ENCODE results near the gene KCNQ5.

KCNQ5 gene

DNA sequence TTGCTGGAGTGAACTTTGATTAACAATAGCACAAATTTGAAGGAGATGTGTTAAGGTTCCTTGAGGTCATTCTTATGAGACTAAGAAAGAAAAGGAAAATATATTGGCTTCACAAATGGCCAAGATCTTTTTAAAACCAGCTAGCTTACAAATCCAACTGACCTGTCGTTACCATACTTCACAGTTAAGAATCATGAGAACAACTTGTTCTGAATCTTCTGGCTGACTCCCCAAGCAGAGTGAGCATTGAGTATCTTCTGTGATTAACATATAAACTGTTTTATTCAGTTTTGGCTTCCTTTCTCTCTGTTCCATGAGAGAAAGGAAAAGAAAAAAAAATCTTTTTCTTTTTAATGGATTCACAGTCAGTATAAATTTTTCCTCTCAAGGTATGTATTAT, 326.3 kb downstream of the KCNQ5 start:
- Histone ChIP-seq H3K4me1 (ENCODE audit: control insufficient read depth in 1 of 2, insufficient read depth in 2 of 2, low read length in 2 of 2) (peaks cover 2 to 4% of the 10 kb centered on the region in 2 experiments), H3K36me3 (ENCODE audit: control insufficient read depth in 1 of 2, insufficient read depth in 2 of 2, low read length in 2 of 2) (no peaks in the 10 kb centered on the region), H3K79me1 (ENCODE audit: low read length) (peaks cover 2% of the 10 kb centered on the region), H3K4me3 (ENCODE audit: low read depth, low read length) (no peak overlapping the region), H2AFZ (ENCODE audit: insufficient read depth, low read length, poor library complexity) (no peak overlapping the region), H3K27me3 (ENCODE audit: insufficient read depth, low read length) (no peaks in the 10 kb centered on the region), H4K91ac (ENCODE audit: low read depth, low read length) (no peak overlapping the region), H2AK5ac (ENCODE audit: low read length) (no peak overlapping the region), H4K8ac (ENCODE audit: low read depth, low read length) (no peak overlapping the region), H2BK5ac (ENCODE audit: low read depth, low read length, poor library complexity) (no peak overlapping the region), H3K9ac (ENCODE audit: low read length) (no peak overlapping the region), H3K18ac (ENCODE audit: low read length) (no peak overlapping the region), H3K9me3 (ENCODE audit: insufficient read depth, low read depth, low read length) (no peaks in the 10 kb centered on the region), H2BK120ac (ENCODE audit: insufficient read depth, low read length, poor library complexity) (no peak overlapping the region), H3K4ac (ENCODE audit: low read depth, low read length) (no peak overlapping the region), H3K14ac (ENCODE audit: low read length) (no peak overlapping the region), H3K79me2 (ENCODE audit: control insufficient read depth, insufficient read depth, low read length, poor library complexity) (no peaks in the 10 kb centered on the region), H4K12ac (ENCODE audit: low read depth, low read length) (no peak overlapping the region), H3K23ac (ENCODE audit: low read length) (no peak overlapping the region), H3K4me2 (ENCODE audit: low read length) (no peak overlapping the region), H2BK12ac (ENCODE audit: low read length) (no peak overlapping the region), H3K27ac (ENCODE audit: low read depth, low read length) (no peak overlapping the region)
- WGBS (ENCODE audit: extremely low coverage, insufficient coverage, insufficient read length): no CpG with 5 or more reads among the region's 1 CpG
- DNase-seq: no peak

DNA sequence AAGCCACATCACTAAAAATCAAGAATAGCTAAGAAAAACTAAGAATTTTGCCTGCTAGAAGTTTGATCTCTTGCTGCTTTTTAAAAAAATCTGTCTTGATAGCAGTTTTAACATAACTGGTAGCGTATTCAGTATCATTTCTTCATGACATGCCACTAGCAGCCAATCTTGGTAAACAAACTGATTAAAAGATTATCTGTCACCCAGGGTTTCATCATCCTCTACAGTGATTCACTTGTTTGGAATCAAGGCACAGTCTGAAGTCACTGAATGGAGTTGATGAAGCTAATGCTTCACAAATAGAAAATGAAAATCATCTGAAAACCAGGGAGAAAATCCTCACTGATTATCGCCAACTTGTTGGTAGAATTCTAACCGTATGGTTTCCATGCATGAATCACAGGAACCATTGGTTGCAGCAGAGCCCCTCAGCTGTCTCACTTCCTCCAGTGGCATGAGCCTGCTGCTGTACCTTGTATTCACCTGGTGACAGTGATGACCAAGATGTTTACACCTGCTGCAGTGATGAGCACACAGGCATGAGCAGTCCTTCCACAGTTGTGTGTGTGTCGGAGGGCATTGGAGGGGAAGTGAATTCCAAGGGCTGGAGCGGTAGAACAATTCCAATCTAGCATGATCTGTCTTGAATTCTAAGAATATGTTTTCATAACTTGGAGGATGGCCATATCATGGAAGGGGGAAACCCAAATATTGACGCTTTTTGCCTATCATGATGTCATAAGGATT, 328.4 kb downstream of the KCNQ5 start:
- peak; percentile 35 to 91 for DNase-seq
- Histone ChIP-seq H3K79me1 (ENCODE audit: low read length) (peaks cover 2% of the 10 kb centered on the region), H2BK12ac (ENCODE audit: low read length) (no peak overlapping the region), H3K14ac (ENCODE audit: low read length) (no peak overlapping the region), H4K12ac (ENCODE audit: low read depth, low read length) (no peak overlapping the region), H3K4me1 (ENCODE audit: control insufficient read depth in 1 of 2, insufficient read depth in 2 of 2, low read length in 2 of 2) (peaks cover 2 to 4% of the 10 kb centered on the region in 2 experiments), H3K4ac (ENCODE audit: low read depth, low read length) (no peak overlapping the region), H2BK120ac (ENCODE audit: insufficient read depth, low read length, poor library complexity) (no peak overlapping the region), H3K23ac (ENCODE audit: low read length) (no peak overlapping the region), H2AK5ac (ENCODE audit: low read length) (no peak overlapping the region), H2BK5ac (ENCODE audit: low read depth, low read length, poor library complexity) (no peak overlapping the region), H3K79me2 (ENCODE audit: control insufficient read depth, insufficient read depth, low read length, poor library complexity) (no peaks in the 10 kb centered on the region), H4K8ac (ENCODE audit: low read depth, low read length) (no peak overlapping the region), H4K91ac (ENCODE audit: low read depth, low read length) (no peak overlapping the region), H2AFZ (ENCODE audit: insufficient read depth, low read length, poor library complexity) (no peak overlapping the region), H3K4me3 (ENCODE audit: low read depth, low read length) (no peak overlapping the region), H3K9ac (ENCODE audit: low read length) (no peak overlapping the region), H3K36me3 (ENCODE audit: control insufficient read depth in 1 of 2, insufficient read depth in 2 of 2, low read length in 2 of 2) (no peaks in the 10 kb centered on the region), H3K4me2 (ENCODE audit: low read length) (no peak overlapping the region), H3K18ac (ENCODE audit: low read length) (no peak overlapping the region), H3K9me3 (ENCODE audit: insufficient read depth, low read depth, low read length) (no peaks in the 10 kb centered on the region), H3K27ac (ENCODE audit: low read depth, low read length) (no peak overlapping the region), H3K27me3 (ENCODE audit: insufficient read depth, low read length) (no peaks in the 10 kb centered on the region)
- WGBS (ENCODE audit: extremely low coverage, insufficient coverage, insufficient read length): no CpG with 5 or more reads among the region's 6 CpGs

DNA sequence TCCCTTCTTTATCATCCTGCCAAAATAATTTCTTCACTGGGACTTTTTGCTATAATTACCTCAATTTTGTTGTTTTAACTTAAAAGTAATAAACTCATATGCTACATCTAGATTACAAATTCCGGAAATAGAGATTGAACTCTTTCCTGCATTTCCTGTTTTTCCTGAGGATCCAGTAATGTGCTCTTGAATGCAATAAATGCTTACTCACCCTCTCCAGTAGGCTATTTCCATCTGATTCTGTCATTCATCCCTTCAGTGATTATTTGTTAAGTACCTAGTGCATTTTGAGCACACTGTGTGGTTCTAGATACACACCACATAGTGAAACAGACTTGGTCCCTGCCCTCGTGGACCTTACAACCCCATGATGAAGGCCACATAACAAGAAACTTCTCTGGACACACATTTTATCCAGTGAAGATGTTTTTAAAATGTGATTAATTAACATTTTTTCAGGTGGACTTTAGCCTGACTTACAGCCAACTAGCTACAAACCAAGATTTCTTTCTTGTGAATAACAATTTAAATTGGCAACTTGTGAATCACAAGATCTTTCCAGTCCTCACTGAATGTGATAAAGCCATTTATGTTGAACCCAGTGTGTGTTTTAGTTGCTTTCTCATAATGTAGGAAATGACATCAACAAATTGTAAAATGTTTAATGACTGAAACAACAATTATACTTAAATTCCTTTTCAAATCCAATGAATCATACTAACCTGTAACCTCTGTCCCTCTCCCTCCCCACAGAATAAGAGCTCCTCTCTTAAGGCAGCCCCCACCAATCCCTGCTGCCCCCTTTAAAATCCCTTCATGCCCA, 331.2 kb downstream of the KCNQ5 start:
- Histone ChIP-seq H3K4me3 (ENCODE audit: low read depth, low read length) (no peak overlapping the region), H3K27me3 (ENCODE audit: insufficient read depth, low read length) (no peaks in the 10 kb centered on the region), H2AFZ (ENCODE audit: insufficient read depth, low read length, poor library complexity) (no peak overlapping the region), H2BK120ac (ENCODE audit: insufficient read depth, low read length, poor library complexity) (no peak overlapping the region), H3K79me2 (ENCODE audit: control insufficient read depth, insufficient read depth, low read length, poor library complexity) (no peaks in the 10 kb centered on the region), H4K8ac (ENCODE audit: low read depth, low read length) (peak overlapping the region; percentile 16), H3K18ac (ENCODE audit: low read length) (no peak overlapping the region), H3K36me3 (ENCODE audit: control insufficient read depth in 1 of 2, insufficient read depth in 2 of 2, low read length in 2 of 2) (no peaks in the 10 kb centered on the region), H2BK12ac (ENCODE audit: low read length) (no peak overlapping the region), H3K14ac (ENCODE audit: low read length) (no peak overlapping the region), H3K4me2 (ENCODE audit: low read length) (no peak overlapping the region), H4K12ac (ENCODE audit: low read depth, low read length) (no peak overlapping the region), H3K27ac (ENCODE audit: low read depth, low read length) (no peak overlapping the region), H4K91ac (ENCODE audit: low read depth, low read length) (no peak overlapping the region), H3K23ac (ENCODE audit: low read length) (no peak overlapping the region), H3K79me1 (ENCODE audit: low read length) (peaks cover 2% of the 10 kb centered on the region), H3K4me1 (ENCODE audit: control insufficient read depth in 1 of 2, insufficient read depth in 2 of 2, low read length in 2 of 2) (peaks cover 2 to 4% of the 10 kb centered on the region in 2 experiments), H3K4ac (ENCODE audit: low read depth, low read length) (no peak overlapping the region), H2BK5ac (ENCODE audit: low read depth, low read length, poor library complexity) (no peak overlapping the region), H2AK5ac (ENCODE audit: low read length) (no peak overlapping the region), H3K9me3 (ENCODE audit: insufficient read depth, low read depth, low read length) (no peaks in the 10 kb centered on the region), H3K9ac (ENCODE audit: low read length) (no peak overlapping the region)
- WGBS (ENCODE audit: extremely low coverage, insufficient coverage, insufficient read length): no CpG with 5 or more reads among the region's 2 CpGs
- peak; percentile 34 to 95 for DNase-seq

DNA sequence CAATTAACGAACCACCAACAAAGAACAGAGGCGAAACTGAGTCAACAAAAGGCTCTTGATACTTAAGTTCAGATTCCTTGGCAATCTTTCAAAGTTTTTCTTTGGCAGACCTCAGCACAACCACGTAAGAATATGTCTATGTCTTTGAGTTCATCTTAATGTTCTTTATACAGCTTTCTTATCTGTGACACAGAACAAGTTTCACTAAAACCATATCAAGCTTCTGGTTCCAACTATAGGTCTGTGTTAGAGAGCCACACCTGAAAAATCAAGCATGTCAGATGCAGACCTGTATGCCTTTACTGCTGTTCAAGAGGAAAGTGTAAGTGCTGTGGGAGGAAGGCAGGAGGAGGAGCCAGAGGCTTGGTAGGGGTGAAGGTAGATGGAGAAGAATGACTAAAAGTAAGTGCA, 332.1 kb downstream of the KCNQ5 start:
- H4K8ac ChIP-seq (ENCODE audit: low read depth, low read length): no peak overlapping the region
- no peak overlapping the region for H3K18ac ChIP-seq (ENCODE audit: low read length)
- H3K9ac ChIP-seq (ENCODE audit: low read length): no peak overlapping the region
- H4K12ac ChIP-seq (ENCODE audit: low read depth, low read length): no peak overlapping the region
- no peak overlapping the region for H2BK12ac ChIP-seq (ENCODE audit: low read length)
- H2BK5ac ChIP-seq (ENCODE audit: low read depth, low read length, poor library complexity): no peak overlapping the region
- H3K79me1 ChIP-seq (ENCODE audit: low read length): peaks cover 2% of the 10 kb centered on the region
- no peak overlapping the region for H2BK120ac ChIP-seq (ENCODE audit: insufficient read depth, low read length, poor library complexity)
- no peak overlapping the region for H3K4me2 ChIP-seq (ENCODE audit: low read length)
- H3K27ac ChIP-seq (ENCODE audit: low read depth, low read length): no peak overlapping the region
- no peak overlapping the region for H4K91ac ChIP-seq (ENCODE audit: low read depth, low read length)
- no peaks in the 10 kb centered on the region for H3K79me2 ChIP-seq (ENCODE audit: control insufficient read depth, insufficient read depth, low read length, poor library complexity)
- no CpG with 5 or more reads among the region's 3 CpGs for WGBS (ENCODE audit: extremely low coverage, insufficient coverage, insufficient read length)
- H3K23ac ChIP-seq (ENCODE audit: low read length): no peak overlapping the region
- H3K4me3 ChIP-seq (ENCODE audit: low read depth, low read length): no peak overlapping the region
- peaks cover 2 to 4% of the 10 kb centered on the region in 2 experiments for H3K4me1 ChIP-seq (ENCODE audit: control insufficient read depth in 1 of 2, insufficient read depth in 2 of 2, low read length in 2 of 2)
- H3K27me3 ChIP-seq (ENCODE audit: insufficient read depth, low read length): no peaks in the 10 kb centered on the region
- H3K36me3 ChIP-seq (ENCODE audit: control insufficient read depth in 1 of 2, insufficient read depth in 2 of 2, low read length in 2 of 2): no peaks in the 10 kb centered on the region
- H3K4ac ChIP-seq (ENCODE audit: low read depth, low read length): no peak overlapping the region
- H2AK5ac ChIP-seq (ENCODE audit: low read length): no peak overlapping the region
- no peak overlapping the region for H2AFZ ChIP-seq (ENCODE audit: insufficient read depth, low read length, poor library complexity)
- H3K14ac ChIP-seq (ENCODE audit: low read length): no peak overlapping the region
- no peak for DNase-seq
- no peaks in the 10 kb centered on the region for H3K9me3 ChIP-seq (ENCODE audit: insufficient read depth, low read depth, low read length)
